GM18858 (cell line): ENCODE data around the gene GRIK4.

ENCODE experiments used
- ATAC-seq: cut with Tn5 transposase; IDR thresholded peaks from one replicate; pipeline ENCODE4 v1.9.1; 2021; ENCODE audit not compliant: unreplicated experiment

Gene GRIK4

GRCh38 chr11:120929664-120930154 is 418.2 kb downstream of the GRIK4 start:
- ATAC-seq: no peak

GRCh38 chr11:120931057-120931779 is 419.7 kb downstream of the GRIK4 start:
- ATAC-seq: no peak

DNA sequence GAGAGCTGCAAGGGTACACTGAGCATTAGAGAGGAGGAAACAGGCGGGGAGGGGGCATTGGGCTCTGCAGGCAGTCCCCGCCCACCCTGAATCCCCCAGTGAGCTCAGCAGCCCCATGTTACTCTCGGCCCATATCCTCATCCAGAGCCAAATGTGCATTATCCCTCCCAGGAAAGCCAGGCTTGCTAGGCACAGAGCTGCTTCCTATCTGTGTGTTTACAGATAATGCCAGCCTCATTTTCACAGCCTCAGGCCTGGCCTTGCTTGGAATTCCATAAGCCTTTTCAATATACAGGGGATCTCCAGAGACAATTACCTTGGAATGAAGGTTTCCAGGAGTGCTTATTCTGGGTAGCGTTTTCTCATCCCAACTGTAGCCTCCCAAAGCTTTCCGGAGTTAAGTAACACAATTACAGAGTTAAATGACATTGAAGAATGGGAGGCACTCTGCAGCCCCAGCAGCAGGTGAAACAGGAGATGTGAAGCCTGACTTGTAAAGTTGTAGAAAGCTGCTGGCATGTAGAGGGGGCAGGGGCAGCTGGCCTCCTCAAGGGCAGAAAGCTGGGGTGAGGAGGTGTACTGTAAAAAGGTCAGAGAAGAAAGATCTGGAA is 420.9 kb downstream of the GRIK4 start:
- ATAC-seq: no peak

- no peak for ATAC-seq
Measured at GRCh38 chr11:120936356-120936755, 424.8 kb downstream of the GRIK4 start.

DNA sequence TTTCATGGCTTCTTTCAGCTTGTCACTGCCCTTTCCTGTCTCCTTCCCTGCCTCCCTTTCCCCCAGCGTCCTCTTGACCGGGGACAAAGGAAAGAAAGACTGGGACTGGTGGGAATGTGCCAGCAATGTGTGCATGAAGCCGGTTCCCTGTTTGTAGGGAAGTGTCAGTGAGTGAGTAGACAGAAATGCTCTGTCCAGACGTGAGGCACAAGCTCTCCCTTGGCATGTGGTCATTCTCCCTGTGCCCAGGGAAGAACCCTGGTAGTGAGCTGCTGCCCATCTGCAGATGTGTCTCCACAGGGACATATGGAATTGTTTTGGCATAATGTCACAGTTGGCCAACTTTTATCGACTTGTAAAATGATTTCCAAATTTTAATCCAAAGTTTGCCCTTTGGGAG is 426.0 kb downstream of the GRIK4 start:
- no peak for ATAC-seq

GRCh38 chr11:120938260-120938659 is 426.7 kb downstream of the GRIK4 start:
- ATAC-seq: no peak

DNA sequence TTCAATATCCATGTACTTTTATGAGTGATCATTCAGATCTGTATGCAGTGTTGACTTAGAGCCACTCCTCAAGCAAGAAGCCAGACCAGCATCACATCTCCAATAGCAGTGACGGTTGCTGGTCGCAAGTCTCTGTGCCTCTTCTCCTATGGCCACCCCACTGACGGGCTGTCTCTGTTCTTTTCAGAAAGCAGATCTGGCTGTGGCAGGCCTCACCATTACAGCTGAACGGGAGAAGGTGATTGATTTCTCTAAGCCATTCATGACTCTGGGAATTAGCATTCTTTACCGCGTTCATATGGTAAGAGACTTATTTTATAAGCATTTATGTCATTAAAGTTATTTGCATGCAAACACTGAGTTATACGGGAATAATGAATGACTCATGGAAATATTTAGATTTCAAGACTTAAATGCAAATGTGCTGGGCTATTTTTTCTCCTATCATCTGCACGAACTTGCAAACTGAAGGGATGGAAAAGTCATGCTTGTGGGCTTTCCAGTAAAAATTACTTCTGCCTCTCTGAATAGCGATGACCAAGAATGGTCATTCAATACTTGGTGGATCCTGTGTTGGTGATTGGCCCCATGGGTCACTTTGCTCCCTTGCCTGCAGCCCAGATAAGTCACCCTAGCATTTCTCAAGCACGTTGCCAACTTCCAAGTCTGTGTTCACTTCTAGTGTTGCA is 428.8 kb downstream of the GRIK4 start:
- ATAC-seq: no peak

DNA sequence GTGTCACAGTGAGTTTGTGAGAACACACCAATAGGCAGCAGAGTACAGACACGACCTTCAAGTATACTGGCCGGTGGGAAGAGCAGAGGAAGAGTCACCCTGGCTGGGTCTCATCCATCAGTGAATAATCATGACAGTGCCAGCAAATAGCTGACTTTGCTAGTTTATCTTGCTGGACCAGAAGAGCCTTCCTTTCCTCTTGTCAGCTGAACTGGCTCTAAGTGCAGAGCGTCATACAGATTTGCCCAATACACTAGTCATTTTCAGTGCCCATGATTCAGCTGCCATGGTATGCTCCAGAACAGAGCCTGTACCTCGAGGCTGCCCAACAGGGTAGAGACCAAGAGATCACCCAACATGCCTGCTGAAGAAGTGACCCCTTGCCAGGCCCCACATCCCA is 429.5 kb downstream of the GRIK4 start:
- no peak for ATAC-seq

DNA sequence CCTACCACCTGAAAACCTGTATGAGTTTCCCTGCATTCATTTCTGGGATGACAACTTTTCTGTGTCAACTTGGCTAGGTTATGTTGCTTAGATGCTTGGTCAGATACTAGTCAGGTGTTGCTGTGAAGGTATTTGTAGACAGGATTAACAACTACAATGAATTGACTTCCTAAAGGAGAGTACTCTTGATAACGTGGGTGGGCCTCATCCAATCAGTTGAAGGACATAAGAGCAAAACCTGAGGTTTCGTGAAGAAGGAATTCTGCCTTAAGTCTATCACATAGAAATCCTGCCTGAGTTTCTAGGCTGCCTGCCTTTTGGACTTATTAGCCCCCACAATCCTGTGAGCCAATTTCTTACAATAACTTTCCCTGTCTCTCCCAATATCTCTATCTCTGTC is 431.2 kb downstream of the GRIK4 start:
- ATAC-seq: no peak

- no peak for ATAC-seq
Measured at GRCh38 chr11:120945042-120945441, 433.5 kb downstream of the GRIK4 start.

GRCh38 chr11:120950880-120951279 is 439.3 kb downstream of the GRIK4 start:
- no peak for ATAC-seq

DNA sequence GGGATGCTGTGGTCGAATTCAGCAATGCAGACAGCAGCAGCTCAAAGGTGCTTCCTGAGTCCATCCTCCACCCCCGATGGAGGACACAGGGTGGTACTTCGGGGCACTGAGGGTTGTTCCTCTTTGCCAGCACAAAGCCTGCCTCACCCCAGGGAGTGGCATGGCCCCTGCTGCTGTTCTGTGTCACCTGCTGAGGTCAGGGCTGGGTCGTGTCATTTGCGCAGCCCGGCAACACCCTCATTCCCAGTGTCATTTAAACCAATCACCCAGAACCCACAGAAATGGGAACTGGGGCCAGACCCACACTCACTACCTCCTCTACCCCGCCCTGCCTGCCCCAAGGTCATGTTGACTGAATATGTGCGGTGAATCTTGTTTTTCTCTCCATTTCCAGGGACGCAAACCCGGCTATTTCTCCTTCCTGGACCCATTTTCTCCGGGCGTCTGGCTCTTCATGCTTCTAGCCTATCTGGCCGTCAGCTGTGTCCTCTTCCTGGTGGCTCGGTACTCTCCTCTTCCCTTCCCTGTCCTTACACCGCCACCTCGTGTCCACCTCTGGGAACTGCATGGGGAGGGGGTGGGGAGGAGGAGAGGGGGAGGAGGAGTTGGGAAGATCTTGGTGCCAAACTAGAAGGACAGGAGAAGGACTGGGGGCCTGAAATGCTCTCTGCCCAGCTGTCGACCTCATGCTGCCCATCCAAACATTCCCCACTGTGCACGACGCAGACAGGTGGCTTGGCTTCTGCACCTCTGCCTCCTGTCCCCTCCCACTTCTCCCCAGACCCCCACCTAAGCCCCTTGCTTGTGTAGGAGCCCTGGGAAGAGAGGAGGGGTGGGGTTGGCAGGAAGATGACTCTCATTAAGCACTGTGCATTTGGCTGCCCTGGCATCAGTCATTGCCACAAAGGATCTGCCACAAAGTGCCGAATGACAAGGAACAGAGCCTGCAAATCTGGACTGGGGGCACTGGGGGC is 441.2 kb downstream of the GRIK4 start:
- no peak for ATAC-seq

GRCh38 chr11:120954381-120954780 is 442.8 kb downstream of the GRIK4 start:
- no peak for ATAC-seq

DNA sequence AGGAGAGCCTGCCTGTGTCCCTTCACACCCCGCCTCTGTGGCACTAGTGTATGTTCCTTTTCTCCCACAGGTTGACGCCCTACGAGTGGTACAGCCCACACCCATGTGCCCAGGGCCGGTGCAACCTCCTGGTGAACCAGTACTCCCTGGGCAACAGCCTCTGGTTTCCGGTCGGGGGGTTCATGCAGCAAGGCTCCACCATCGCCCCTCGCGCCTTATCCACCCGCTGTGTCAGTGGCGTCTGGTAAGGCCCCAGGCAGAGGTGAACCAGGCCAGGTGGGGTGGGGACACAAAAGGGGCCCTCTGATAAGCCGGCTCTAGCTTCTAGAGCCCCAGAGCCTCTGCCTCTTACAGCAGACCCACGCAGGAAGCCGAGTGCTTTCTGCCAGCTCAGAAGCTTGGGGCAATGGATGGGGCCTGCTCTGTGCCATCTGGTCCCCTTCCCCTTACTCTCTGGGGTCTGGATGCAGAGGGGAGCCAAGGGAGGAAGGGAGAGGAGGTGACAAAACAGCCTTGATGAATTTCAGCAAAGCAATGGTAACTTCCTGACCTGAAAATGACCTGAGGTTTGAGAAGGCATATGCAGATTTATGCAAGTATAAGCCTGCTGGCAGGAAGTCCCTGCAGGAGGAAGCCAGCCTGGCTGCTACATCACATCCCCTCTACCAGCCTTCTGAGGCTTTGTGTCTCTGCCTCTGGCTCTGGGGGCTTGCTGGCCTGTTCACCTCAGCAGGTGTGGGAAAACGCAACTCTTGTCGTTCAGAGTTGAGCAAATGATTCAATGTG is 445.4 kb downstream of the GRIK4 start:
- ATAC-seq: no peak

DNA sequence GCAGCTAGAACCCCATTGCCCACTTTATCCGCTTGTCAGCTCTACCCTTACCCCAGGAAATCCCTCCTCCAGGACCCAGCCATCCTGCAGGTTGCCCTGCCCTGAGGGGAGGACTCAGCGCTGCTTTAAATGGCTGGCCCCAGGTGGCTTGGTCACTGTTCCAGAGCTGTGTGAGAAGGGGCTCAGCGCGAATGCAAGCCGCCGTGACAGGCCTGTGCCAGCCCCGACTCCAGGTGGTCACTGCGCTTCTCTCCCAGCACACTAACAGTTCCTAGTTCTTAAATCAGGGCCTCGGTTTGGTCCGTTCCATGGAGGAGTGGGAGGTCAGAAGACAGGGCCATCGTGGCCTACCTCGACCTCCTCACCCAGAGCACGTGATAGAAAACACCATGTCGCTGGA is 446.6 kb downstream of the GRIK4 start:
- ATAC-seq: no peak

DNA sequence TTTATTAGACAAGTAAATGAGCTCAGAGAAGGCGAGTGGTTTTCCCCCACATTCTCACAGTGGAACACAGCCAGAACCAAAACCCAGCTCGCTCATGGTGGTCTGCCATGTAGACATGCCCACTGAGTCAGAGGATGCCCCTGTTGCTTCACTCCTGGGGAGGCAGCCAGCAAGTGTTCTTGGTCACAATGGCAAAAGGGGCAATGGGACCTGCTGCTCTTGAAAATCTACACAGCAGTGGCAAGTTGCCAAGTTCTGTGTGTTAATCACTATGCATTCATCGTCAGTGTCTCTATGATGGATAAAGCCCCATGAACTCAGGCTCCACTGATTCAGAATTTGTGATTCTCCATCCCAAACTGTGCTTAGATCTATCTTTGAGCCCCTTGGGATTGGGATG is 447.6 kb downstream of the GRIK4 start:
- no peak for ATAC-seq

- ATAC-seq: no peak
Measured at GRCh38 chr11:120964857-120965256, 453.3 kb downstream of the GRIK4 start.

DNA sequence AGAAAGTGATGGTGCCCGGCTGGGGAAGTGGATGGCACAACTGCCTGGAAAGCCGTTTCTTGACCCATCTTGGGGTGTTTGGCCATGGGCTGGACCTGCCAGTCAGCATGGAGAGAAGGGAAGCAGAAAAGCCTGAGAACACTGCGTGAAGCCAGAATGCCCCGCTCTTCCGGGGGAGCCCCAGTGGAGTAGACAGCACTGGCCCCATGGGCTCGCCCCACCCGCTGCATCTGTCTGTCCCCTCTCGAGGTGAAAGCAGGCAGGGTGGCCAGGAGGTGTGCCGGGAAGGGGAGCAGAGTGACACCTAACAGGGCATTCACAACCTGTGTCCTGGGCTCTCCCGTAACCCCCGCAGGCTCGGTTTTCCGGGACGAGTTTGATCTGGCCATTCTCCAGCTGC is 455.3 kb downstream of the GRIK4 start:
- ATAC-seq: no peak

DNA sequence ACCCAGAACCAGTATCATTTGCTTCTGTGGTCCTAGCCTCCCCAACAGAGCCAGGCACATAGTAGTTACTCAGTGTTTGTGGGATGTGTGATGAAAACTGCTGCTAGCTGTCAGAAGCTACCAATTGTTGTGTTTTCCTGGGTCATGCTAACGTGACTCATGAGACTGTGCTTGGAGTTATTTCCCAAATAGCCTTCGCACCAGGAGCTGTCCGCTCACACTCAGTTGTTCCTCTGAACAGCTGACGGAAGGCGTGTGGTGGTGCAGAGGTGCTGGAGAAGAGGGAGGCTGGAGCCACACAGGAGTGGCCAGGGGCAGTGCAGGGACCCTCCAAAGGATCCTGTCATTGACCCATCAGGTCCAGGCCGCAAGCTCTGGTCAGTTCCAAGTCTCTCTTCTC is 458.4 kb downstream of the GRIK4 start:
- no peak for ATAC-seq

DNA sequence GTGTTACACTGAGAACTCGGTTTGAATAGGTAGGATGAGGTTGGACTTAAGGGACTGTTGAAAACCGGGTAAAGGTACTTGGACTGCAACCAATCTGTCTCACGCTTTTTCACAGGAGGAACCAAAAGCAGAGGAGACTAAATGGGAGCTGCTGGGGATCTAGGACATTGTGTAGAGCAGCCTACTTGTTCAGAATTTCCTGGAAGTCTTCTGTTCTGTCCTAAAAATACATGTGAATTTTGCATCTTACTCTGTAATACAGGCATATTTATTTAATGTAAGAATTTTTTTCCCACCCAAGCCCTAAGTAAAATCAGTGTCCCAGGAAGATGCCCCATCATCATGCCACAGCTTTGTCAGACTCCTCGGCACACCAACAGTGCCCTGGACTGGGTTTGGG is 460.3 kb downstream of the GRIK4 start:
- no peak for ATAC-seq
